Brain microvascular endothelial cell (primary cell): ENCODE data around the gene SIL1.
A peak's percentile ranks its signal among the peaks of the same experiment; 100 is the strongest.

Source experiments
- DNase-seq: peaks from one replicate; pipeline ENCODE4 v3.0.0-alpha.2; 2020
- H3K27ac ChIP-seq: fragments of 250-450 bp; sonication (Bioruptor Pico); 2 replicates; pipeline ENCODE4 v1.5.1; 2020; ENCODE audit warnings: mild to moderate bottlenecking, moderate library complexity
- H3K27me3 ChIP-seq: fragments of 250-450 bp; sonication (Bioruptor Pico); replicated peaks from 2 replicates; pipeline ENCODE4 v1.5.1; 2020; ENCODE audit warnings: mild to moderate bottlenecking
- H3K36me3 ChIP-seq: fragments of 250-450 bp; sonication (Bioruptor Pico); replicated peaks from 2 replicates; pipeline ENCODE4 v1.5.1; 2020; ENCODE audit warnings: mild to moderate bottlenecking
- H3K4me3 ChIP-seq: 2 replicates; pipeline ENCODE4 v1.5.1; 2011; ENCODE audit warnings: low read depth, mild to moderate bottlenecking, control low read depth, low read length, moderate library complexity
- CTCF ChIP-seq: IDR thresholded peaks from 2 replicates; pipeline ENCODE4 v1.5.1; 2011; ENCODE audit warnings: low read depth, mild to moderate bottlenecking, moderate library complexity, low read length, control low read depth, inconsistent platforms; ENCODE audit errors: missing control alignments
- in situ Hi-C: cut with HindIII; loops from 2 replicates; pipeline ENCODE4 v1.10.0; 2017; ENCODE audit warnings: low sequenced_read_pairs, low pct_ligation_motif_present

Gene SIL1

GRCh38 chr5:139079991-139080610 is 118.1 kb downstream of the SIL1 start:
- Histone ChIP-seq H3K4me3 (no peak overlapping the region), H3K27ac (no peak overlapping the region)

GRCh38 chr5:139079225-139079990 is 118.8 kb downstream of the SIL1 start:
- TF ChIP-seq CTCF, result no peak
- Histone ChIP-seq H3K27me3 (no peaks in the 10 kb centered on the region), H3K27ac (no peak overlapping the region), H3K4me3 (no peak overlapping the region), H3K36me3 (no peaks in the 10 kb centered on the region)
- in situ Hi-C loops, result no loop called here
- no peak for DNase-seq

More at GRCh38 chr5:139079991-139080610, 118.1 kb downstream of the SIL1 start:
- Histone ChIP-seq H3K36me3 (no peaks in the 10 kb centered on the region), H3K27me3 (no peaks in the 10 kb centered on the region)
- DNase-seq, result no peak
- TF ChIP-seq CTCF, result no peak
- in situ Hi-C loops, result no loop called here

GRCh38 chr5:139078345-139078744 is 119.8 kb downstream of the SIL1 start:
- DNase-seq, result no peak
- H3K4me3 ChIP-seq, result no peak overlapping the region
- H3K27ac ChIP-seq, result no peak overlapping the region
- H3K36me3 ChIP-seq, result no peaks in the 10 kb centered on the region
- H3K27me3 ChIP-seq, result no peaks in the 10 kb centered on the region
- TF ChIP-seq CTCF, result peak; percentile 17
- in situ Hi-C loops, result no loop called here

- H3K36me3 ChIP-seq, result no peaks in the 10 kb centered on the region
- DNase-seq, result no peak
- no peak overlapping the region for H3K4me3 ChIP-seq
- in situ Hi-C loops, result no loop called here
- no peaks in the 10 kb centered on the region for H3K27me3 ChIP-seq
- H3K27ac ChIP-seq, result no peak overlapping the region
- TF ChIP-seq CTCF, result no peak
These were observed 120.3 kb downstream of the SIL1 start for GRCh38 chr5:139077899-139078298.

- no peak for DNase-seq
- no peak for TF ChIP-seq CTCF
- H3K27ac ChIP-seq, result no peak overlapping the region
- in situ Hi-C loops, result no loop called here
- no peak overlapping the region for H3K4me3 ChIP-seq
- H3K27me3 ChIP-seq, result no peaks in the 10 kb centered on the region
- H3K36me3 ChIP-seq, result no peaks in the 10 kb centered on the region
These were observed 122.1 kb downstream of the SIL1 start for GRCh38 chr5:139076111-139076510.
